GM18907 (cell line): ENCODE measurements around the gene KIFAP3.
"Not testable (repeated sequence)": the region's sequence is repeated elsewhere in the genome, so short reads cannot be mapped to it uniquely, and the experiment has no call there.

Source experiments
- ATAC-seq: cut with Tn5 transposase; IDR thresholded peaks from one replicate; pipeline ENCODE4 v1.9.1; 2021; ENCODE audit warnings: mild to moderate bottlenecking, moderate library complexity; ENCODE audit not compliant: unreplicated experiment

KIFAP3 gene

GRCh38 chr1:170074250-170075157, at the start of gene KIFAP3:
TSS of gene KIFAP3 (minus strand) at chr1:170074695. CDS start at chr1:170074467, 228 bp downstream.
- ATAC-seq, result peak; percentile 98

GRCh38 chr1:170122366-170122765, 47.9 kb upstream of the KIFAP3 start:
- ATAC-seq, result no peak

DNA sequence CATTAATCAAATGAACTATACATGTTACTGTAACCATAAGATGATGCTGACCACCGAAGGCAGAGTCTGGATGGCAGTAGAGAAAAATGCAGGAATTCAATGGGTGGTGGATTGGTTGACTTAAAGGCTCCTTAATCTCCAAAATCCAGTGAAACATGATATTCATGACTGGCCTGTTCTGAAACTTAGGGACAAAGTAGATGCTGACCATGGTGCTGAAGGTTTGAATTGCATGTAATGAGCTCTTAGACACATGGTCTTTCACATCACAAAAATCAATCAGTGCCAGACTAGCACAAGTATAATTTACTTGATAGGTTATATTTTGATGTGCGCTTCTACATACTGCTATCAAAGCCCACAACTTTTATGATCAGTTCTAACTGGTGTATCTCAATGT, 40.4 kb upstream of the KIFAP3 start:
- ATAC-seq, result no peak

DNA sequence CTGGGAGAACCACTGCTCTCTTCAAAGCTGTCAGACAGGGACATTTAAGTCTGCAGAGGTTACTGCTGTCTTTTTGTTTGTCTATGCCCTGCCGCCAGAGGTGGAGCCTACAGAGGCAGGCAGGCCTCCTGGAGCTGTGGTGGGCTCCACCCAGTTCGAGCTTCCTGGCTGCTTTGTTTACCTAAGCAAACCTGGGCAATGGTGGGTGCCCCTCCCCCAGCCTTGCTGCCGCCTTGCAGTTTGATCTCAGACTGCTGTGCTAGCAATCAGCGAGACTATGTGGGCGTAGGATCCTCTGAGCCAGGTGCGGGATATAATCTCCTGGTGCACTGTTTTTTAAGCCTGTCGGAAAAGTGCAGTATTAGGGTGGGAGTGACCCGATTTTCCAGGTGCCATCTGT, 38.6 kb upstream of the KIFAP3 start:
- ATAC-seq, result not testable (repeated sequence)

DNA sequence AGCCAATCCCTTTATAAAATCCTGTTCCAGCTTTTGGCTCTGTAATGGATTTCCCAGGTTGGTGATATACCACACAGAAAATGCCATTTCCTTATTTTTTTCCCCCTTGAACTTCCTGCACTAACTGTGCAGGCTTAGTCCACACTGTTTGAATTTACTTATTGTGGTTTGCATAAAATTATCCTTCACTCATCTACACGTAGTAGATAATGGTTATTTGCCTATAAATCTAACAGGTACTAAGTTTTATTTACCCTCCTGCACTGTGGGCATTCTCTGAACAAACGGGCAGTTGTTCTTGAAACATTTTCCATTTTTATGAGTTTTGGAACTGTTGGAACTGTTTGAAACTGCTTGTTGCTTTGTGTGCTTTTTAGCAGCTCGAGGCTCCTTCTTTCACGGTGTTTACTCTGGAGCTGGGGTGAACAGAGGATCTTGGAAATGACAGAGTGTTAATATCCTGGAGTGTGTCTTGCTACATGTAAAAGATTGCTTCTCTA, 23.0 kb upstream of the KIFAP3 start:
- ATAC-seq, result no peak

GRCh38 chr1:170096806-170097340, 22.4 kb upstream of the KIFAP3 start:
- ATAC-seq, result no peak

- ATAC-seq, result no peak
Observed at GRCh38 chr1:170095976-170096748, 21.7 kb upstream of the KIFAP3 start.

DNA sequence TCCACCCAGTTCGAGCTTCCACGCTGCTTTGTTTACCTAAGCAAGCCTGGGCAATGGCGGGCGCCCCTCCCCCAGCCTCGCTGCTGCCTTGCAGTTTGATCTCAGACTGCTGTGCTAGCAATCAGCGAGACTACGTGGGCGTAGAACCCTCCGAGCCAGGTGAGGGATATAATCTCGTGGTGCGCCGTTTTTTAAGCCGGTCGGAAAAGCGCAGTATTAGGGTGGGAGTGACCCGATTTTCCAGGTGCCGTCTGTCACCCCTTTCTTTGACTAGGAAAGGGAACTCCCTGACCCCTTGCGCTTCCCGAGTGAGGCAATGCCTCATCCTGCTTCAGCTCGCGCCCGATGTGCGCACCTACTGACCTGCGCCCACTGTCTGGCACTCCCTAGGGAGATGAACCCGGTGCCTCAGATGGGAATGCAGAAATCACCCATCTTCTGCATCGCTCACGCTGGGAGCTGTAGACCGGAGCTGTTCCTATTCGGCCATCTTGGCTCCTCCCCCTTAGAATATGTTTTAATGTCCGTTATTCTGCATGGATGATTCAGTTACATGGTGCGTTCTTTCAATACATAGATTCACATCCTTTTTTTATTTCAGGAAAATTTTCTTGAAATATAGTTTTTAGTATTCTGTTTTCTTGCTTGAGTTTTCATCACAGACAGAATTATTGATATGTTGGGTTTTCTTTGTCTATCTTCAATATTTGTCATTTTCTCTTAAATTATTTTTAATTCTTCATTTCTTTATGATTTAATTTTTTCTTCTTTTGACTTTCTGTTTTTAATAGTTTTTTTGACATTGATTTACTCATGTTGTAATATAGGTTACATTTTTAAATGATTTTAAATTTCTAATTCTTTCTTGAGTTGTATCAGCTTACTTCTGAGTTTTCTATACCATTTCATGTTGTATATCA, 20.5 kb upstream of the KIFAP3 start:
- not testable (repeated sequence) for ATAC-seq

GRCh38 chr1:170086399-170087032, 12.0 kb upstream of the KIFAP3 start:
- ATAC-seq, result no peak

DNA sequence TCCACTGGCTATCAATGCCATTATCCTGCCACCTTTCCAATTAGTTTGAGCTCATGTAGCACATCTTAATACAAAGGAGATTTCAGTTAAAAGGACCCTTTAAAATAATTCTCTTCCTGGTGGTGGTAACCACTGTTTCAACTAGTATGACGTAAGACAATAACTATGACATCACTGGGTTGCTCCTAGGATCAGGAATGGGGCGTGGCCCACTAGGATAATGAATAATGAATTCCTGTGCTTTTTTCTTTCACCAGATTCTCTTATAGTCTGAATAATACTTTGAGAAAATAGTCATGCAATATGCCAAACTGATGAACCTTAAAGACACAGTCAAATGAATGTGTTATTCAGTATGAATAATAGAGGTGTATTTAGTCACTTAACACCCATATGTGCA, 10.6 kb upstream of the KIFAP3 start:
- ATAC-seq, result no peak

DNA sequence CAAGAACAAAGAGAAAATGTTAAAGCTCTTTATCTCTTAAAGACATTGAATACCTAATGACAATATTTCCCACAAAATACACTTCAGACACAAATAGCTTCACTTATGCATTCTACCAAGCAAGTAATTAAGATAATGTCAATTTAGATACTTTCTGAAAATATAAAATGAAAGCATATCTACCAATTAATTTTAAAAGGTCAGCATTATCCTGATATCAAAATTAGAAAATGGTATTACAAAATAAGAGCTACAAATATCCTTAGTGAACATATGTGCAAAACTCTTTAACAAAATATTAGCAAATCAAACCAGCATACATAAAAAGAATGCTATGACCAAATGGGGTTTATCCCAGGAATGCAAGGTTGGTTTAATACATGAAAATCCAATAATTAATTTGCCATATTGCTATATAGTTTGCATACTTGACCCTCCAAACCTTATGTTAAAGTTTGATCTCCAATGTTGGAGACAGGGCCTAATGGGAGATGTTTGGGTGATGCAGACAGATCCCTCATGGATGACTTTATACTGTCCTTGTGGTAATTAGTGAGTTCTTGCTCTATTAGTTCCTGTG, 4.2 kb upstream of the KIFAP3 start:
- ATAC-seq, result no peak

- no peak for ATAC-seq
Observed at GRCh38 chr1:170077926-170078325, 3.4 kb upstream of the KIFAP3 start.

- not testable (repeated sequence) for ATAC-seq
Observed at GRCh38 chr1:170076952-170077351, 2.5 kb upstream of the KIFAP3 start.

- ATAC-seq, result no peak
Observed at GRCh38 chr1:170076199-170076598, 1.7 kb upstream of the KIFAP3 start.

DNA sequence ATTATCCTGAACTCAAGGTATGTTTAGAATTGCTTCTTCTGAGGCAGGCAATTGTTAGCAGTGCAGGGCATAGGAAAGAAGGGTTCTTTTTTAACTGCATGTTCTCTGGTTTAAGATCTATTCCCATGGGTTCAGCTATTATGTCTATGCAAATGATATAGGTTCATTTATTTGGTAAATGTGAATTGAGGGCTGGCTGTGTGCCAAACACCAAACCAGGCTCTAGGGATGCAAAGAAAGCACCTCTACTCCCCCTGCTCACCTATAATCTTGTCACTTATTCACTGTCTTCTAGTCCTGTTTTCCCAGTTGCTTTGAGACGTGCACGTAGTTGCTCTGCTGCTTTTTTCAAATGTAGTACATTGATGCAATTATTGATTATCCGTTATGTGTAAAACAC, 691 bp upstream of the KIFAP3 start:
- ATAC-seq, result no peak

GRCh38 chr1:170073893-170074249, 624 bp downstream of the KIFAP3 start:
- no peak for ATAC-seq

GRCh38 chr1:170071378-170071777, 3.1 kb downstream of the KIFAP3 start:
- ATAC-seq, result no peak

DNA sequence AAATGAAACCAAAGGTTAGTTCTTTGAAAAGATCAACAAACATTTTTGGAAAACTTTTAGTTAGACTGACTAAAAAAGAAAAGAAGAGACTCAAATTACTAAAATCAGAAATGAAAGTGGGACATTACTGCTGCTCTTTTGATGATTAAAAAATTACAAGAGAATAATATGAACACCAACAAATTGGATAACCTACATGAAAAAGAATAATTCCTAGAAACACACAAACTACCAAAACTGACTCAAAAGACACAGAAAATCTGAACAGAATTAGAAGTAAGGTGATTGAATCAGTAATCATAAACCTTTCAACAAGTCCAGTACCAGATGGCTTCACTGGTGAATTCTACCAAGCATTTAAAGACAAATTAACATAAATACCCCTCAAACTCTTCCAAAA, 5.6 kb downstream of the KIFAP3 start:
- ATAC-seq, result no peak

GRCh38 chr1:170067253-170067819, 7.2 kb downstream of the KIFAP3 start:
- ATAC-seq, result peak; percentile 63
